Measurements from ENCODE around the gene PTH2. TPM values are rescaled to one million over a fixed set of nuclear protein-coding genes. Genes with fewer than 3 reads are reported as not detected.
"Not testable (repeated sequence)": the region's sequence is repeated elsewhere in the genome, so short reads cannot be mapped to it uniquely, and the experiment has no call there.

PTH2 gene
- polyA plus RNA-seq, 1 donor from 2014 or later: not detected

DNA sequence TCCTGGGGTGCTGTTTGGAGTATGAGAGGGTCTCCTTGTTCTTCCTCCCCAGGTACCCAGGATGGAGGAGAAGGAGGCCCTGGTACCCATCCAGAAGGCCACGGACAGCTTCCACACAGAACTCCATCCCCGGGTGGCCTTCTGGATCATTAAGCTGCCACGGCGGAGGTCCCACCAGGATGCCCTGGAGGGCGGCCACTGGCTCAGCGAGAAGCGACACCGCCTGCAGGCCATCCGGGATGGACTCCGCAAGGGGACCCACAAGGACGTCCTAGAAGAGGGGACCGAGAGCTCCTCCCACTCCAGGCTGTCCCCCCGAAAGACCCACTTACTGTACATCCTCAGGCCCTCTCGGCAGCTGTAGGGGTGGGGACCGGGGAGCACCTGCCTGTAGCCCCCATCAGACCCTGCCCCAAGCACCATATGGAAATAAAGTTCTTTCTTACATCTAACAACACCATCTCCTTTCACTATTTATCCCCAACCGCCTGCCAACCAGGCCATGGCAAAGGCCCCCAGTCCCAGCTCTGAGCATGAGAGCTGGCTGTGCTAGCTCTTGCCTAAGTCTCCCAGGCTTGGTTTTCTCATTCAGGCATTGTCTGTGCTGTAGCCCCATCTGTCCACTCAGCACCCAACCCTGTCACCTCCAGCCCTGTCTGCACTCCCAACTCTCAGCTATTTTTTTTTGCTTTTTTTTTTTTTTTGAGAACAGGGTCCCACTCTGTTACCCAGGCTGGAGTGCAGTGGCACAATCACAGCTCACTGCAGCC lies 48.4 kb downstream of the PTH2 start:
- Histone ChIP-seq H3K79me2 (replicated peaks; ENCODE audit: insufficient read depth, low read length) (no peaks in the 10 kb centered on the region), H3F3A (ENCODE audit: insufficient read depth, low read length, poor library complexity, severe bottlenecking) (no peaks in the 10 kb centered on the region), H3K9me3 (ENCODE audit: low read length) (no peaks in the 10 kb centered on the region), H4K20me1 (ENCODE audit: insufficient read depth) (no peaks in the 10 kb centered on the region), H3K27ac (ENCODE audit: low read length) (no peak overlapping the region), H3K4me2 (ENCODE audit: low read length) (no peak overlapping the region), H3K4me3 (ENCODE audit: low read length) (no peak overlapping the region), H3K27me3 (ENCODE audit: insufficient read depth, low read depth, low read length) (no peaks in the 10 kb centered on the region), H2AFZ (ENCODE audit: low read depth, low read length) (no peak overlapping the region), H3K9me2 (ENCODE audit: insufficient read depth, low read length) (no peaks in the 10 kb centered on the region), H3K9ac (ENCODE audit: low read length) (no peak overlapping the region), H3K36me3 (ENCODE audit: insufficient read depth, low read length) (no peaks in the 10 kb centered on the region)
- TF ChIP-seq, protein P1, sequence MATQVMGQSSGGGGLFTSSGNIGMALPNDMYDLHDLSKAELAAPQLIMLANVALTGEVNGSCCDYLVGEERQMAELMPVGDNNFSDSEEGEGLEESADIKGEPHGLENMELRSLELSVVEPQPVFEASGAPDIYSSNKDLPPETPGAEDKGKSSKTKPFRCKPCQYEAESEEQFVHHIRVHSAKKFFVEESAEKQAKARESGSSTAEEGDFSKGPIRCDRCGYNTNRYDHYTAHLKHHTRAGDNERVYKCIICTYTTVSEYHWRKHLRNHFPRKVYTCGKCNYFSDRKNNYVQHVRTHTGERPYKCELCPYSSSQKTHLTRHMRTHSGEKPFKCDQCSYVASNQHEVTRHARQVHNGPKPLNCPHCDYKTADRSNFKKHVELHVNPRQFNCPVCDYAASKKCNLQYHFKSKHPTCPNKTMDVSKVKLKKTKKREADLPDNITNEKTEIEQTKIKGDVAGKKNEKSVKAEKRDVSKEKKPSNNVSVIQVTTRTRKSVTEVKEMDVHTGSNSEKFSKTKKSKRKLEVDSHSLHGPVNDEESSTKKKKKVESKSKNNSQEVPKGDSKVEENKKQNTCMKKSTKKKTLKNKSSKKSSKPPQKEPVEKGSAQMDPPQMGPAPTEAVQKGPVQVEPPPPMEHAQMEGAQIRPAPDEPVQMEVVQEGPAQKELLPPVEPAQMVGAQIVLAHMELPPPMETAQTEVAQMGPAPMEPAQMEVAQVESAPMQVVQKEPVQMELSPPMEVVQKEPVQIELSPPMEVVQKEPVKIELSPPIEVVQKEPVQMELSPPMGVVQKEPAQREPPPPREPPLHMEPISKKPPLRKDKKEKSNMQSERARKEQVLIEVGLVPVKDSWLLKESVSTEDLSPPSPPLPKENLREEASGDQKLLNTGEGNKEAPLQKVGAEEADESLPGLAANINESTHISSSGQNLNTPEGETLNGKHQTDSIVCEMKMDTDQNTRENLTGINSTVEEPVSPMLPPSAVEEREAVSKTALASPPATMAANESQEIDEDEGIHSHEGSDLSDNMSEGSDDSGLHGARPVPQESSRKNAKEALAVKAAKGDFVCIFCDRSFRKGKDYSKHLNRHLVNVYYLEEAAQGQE (IDR thresholded peaks at IDR 0.05; ENCODE audit: borderline replicate concordance): no peak
- no peak for TF ChIP-seq EP300 (conservative IDR thresholded peaks at IDR 0.05; ENCODE audit: poor library complexity, severe bottlenecking)
- no peak for TF ChIP-seq RAD21 (conservative IDR thresholded peaks at IDR 0.05)

GRCh38 chr19:49373174-49373573 lies 50.1 kb downstream of the PTH2 start:
- H3K4me2 ChIP-seq (ENCODE audit: low read length); H4K20me1 ChIP-seq (ENCODE audit: insufficient read depth); H3K79me2 ChIP-seq (replicated peaks; ENCODE audit: insufficient read depth, low read length); H3K27me3 ChIP-seq (ENCODE audit: insufficient read depth, low read depth, low read length); H3K36me3 ChIP-seq (ENCODE audit: insufficient read depth, low read length); H3F3A ChIP-seq (ENCODE audit: insufficient read depth, low read length, poor library complexity, severe bottlenecking); H3K4me3 ChIP-seq (ENCODE audit: low read length); H3K9ac ChIP-seq (ENCODE audit: low read length); H3K27ac ChIP-seq (ENCODE audit: low read length); H2AFZ ChIP-seq (ENCODE audit: low read depth, low read length); H3K9me3 ChIP-seq (ENCODE audit: low read length); H3K9me2 ChIP-seq (ENCODE audit: insufficient read depth, low read length): not testable (repeated sequence)

Other genes with a start within 250 kb of the PTH2 start
- not detected in 2 replicates for gene SLC6A16, start 98.2 kb downstream of the PTH2 start, polyA plus RNA-seq
- gene CD37, start 88.0 kb downstream of the PTH2 start, polyA plus RNA-seq: not detected in 2 replicates
- gene TEAD2, start 61.0 kb downstream of the PTH2 start, polyA plus RNA-seq: 1.0 and 1.3 TPM in 2 replicates
- gene DKKL1, start 59.6 kb downstream of the PTH2 start, polyA plus RNA-seq: 2.8 TPM in 1 of 2 replicates, not detected in the other
- gene KASH5, start 35.2 kb downstream of the PTH2 start, polyA plus RNA-seq: 0.11 TPM in 1 of 2 replicates, not detected in the other
- gene GFY, start 1.9 kb upstream of the PTH2 start, polyA plus RNA-seq: not detected in 2 replicates
- 0.07 TPM in 1 of 2 replicates, not detected in the other for gene SLC17A7, start 18.1 kb upstream of the PTH2 start, polyA plus RNA-seq
- 132 and 145 TPM in 2 replicates for gene PIH1D1, start 28.4 kb upstream of the PTH2 start, polyA plus RNA-seq
- 13.5 and 16.7 TPM in 2 replicates for gene ALDH16A1, start 29.8 kb upstream of the PTH2 start, polyA plus RNA-seq
- gene FLT3LG, start 50.8 kb upstream of the PTH2 start, polyA plus RNA-seq: not detected in 2 replicates
- 2,313 and 2,518 TPM in 2 replicates for gene RPL13A, start 64.2 kb upstream of the PTH2 start, polyA plus RNA-seq
- gene RPS11, start 73.0 kb upstream of the PTH2 start, polyA plus RNA-seq: 4,020 and 4,439 TPM in 2 replicates
- gene FCGRT, start 89.2 kb upstream of the PTH2 start, polyA plus RNA-seq: 1.7 TPM in 1 of 2 replicates, not detected in the other
- gene RCN3, start 104.6 kb upstream of the PTH2 start, polyA plus RNA-seq: not detected in 2 replicates
- 129 and 153 TPM in 2 replicates for gene NOSIP, start 157.1 kb upstream of the PTH2 start, polyA plus RNA-seq
- gene PRRG2, start 157.9 kb upstream of the PTH2 start, polyA plus RNA-seq: not detected in 2 replicates
- 1.2 and 1.7 TPM in 2 replicates for gene PRR12, start 167.7 kb upstream of the PTH2 start, polyA plus RNA-seq
- 1.2 TPM in 1 of 2 replicates, not detected in the other for gene RRAS, start 216.7 kb upstream of the PTH2 start, polyA plus RNA-seq
- 11.9 and 12.8 TPM in 2 replicates for gene SCAF1, start 218.8 kb upstream of the PTH2 start, polyA plus RNA-seq
- gene IRF3, start 242.4 kb upstream of the PTH2 start, polyA plus RNA-seq: 31.3 and 39.4 TPM in 2 replicates
- 1.1 TPM in 1 of 2 replicates, not detected in the other for gene BCL2L12, start 242.5 kb upstream of the PTH2 start, polyA plus RNA-seq

Measured in neural cell (in vitro differentiated cells).